ENCODE results near the gene HAND2.

- TF ChIP-seq CTCF (conservative IDR thresholded peaks at IDR 0.05; ENCODE audit: low read depth in 2 of 2) (no peak), CREB1 (CRISPR knock-in tag; IDR thresholded peaks at IDR 0.05; ENCODE audit: low read depth) (no peak), EZH2 (IDR thresholded peaks at IDR 0.05; ENCODE audit: low read depth, unreplicated experiment) (peak; percentile 45), POLR2AphosphoS5 (IDR thresholded peaks at IDR 0.05; ENCODE audit: low read depth) (no peak), JUNB (IDR thresholded peaks at IDR 0.05; ENCODE audit: unreplicated experiment) (no peak)
Measured at GRCh38 chr4:173525118-173526011, 4.7 kb downstream of the HAND2 start.

Measured in GM23338 (cell line).